T follicular helper cell (primary cell): ENCODE measurements around the gene TMEM176B.
"Not testable (repeated sequence)": the region's sequence is repeated elsewhere in the genome, so short reads cannot be mapped to it uniquely, and the experiment has no call there.

Source experiments
- DNase-seq: peaks from one replicate; pipeline ENCODE4 v3.0.0-alpha.2; 2020; ENCODE audit warnings: low read depth

TMEM176B gene

GRCh38 chr7:150823043-150823442 is 22.9 kb upstream of the TMEM176B start:
- no peak for DNase-seq

GRCh38 chr7:150820578-150821198 is 20.5 kb upstream of the TMEM176B start:
- no peak for DNase-seq

GRCh38 chr7:150820148-150820547 is 20.0 kb upstream of the TMEM176B start:
- no peak for DNase-seq

GRCh38 chr7:150818971-150819370 is 18.8 kb upstream of the TMEM176B start:
- DNase-seq, result no peak

- DNase-seq, result no peak
Measured at GRCh38 chr7:150814328-150815001, 14.3 kb upstream of the TMEM176B start.

GRCh38 chr7:150807616-150808438 is 7.7 kb upstream of the TMEM176B start:
- not testable (repeated sequence) for DNase-seq

- DNase-seq, result no peak
Measured at GRCh38 chr7:150806863-150807262, 6.7 kb upstream of the TMEM176B start.

- no peak for DNase-seq
Measured at GRCh38 chr7:150806454-150806853, 6.3 kb upstream of the TMEM176B start.

GRCh38 chr7:150805864-150806263 is 5.7 kb upstream of the TMEM176B start:
- no peak for DNase-seq

GRCh38 chr7:150804802-150805201 is 4.6 kb upstream of the TMEM176B start:
- DNase-seq, result no peak

- no peak for DNase-seq
Measured at GRCh38 chr7:150803161-150803860, 3.1 kb upstream of the TMEM176B start.

GRCh38 chr7:150801946-150802771 is 2.0 kb upstream of the TMEM176B start:
- DNase-seq, result no peak

GRCh38 chr7:150801242-150801945 is 1.2 kb upstream of the TMEM176B start:
- no peak for DNase-seq

- DNase-seq, result no peak
Measured at GRCh38 chr7:150800581-150801241, 547 bp upstream of the TMEM176B start, which contains the start of gene TMEM176A. TMEM176A (plus strand) TSS chr7:150800769; CDS start chr7:150801551, 782 bp downstream.

GRCh38 chr7:150799156-150799555 is 1.0 kb downstream of the TMEM176B start:
- no peak for DNase-seq

GRCh38 chr7:150797661-150798060 is 2.5 kb downstream of the TMEM176B start:
- no peak for DNase-seq

GRCh38 chr7:150793569-150794238 is 6.5 kb downstream of the TMEM176B start:
- no peak for DNase-seq

- DNase-seq, result no peak
Measured at GRCh38 chr7:150791746-150792452, 8.3 kb downstream of the TMEM176B start.

GRCh38 chr7:150791304-150791703 is 8.9 kb downstream of the TMEM176B start:
- DNase-seq, result no peak
